ENCODE measurements around the gene OR6M1. TPM values are rescaled to one million over a fixed set of nuclear protein-coding genes. Genes with fewer than 3 reads are reported as not detected.

OR6M1 gene
- polyA plus RNA-seq, 1 of the 3 experiments (the other 2 are of a cell fraction), result not detected

DNA sequence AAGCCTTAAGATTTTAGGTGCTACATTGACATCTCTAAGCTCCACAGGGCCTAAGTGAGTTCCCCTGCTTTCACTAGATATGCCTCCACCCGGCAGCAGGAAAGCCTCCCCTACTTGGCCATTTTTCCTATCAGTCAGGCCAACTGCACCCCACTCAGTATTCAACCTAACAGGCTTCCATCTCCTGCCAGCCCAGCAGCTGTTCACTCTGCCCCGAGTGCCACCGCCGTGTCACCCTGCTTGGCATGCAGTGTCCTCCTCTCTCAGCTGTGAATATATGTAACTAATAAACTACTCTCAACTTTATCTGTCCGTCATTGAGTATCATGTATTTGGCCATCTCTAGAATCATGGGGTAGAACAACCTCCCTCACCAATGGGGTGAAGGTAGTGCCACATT, 9.0 kb upstream of the OR6M1 start:
- H3K79me2 ChIP-seq (ENCODE audit: insufficient read depth), result no peaks in the 10 kb centered on the region
- no peaks in the 10 kb centered on the region for H3K4me1 ChIP-seq (ENCODE audit: control insufficient read depth in 1 of 2, insufficient read depth in 2 of 2, low read depth in 1 of 2, low read length in 1 of 2)
- no peak for DNase-seq
- 54% methylated on average over 5 of the region's 5 CpGs for WGBS (ENCODE audit: low lambda C conversion rate)
- no peaks in the 10 kb centered on the region for H3K9me2 ChIP-seq
- no peak overlapping the region for H3K27ac ChIP-seq (ENCODE audit: low read depth in 2 of 2, low read length in 1 of 2)
- no peak overlapping the region for H3K9ac ChIP-seq
- no peak overlapping the region for H3K4me2 ChIP-seq
- no peaks in the 10 kb centered on the region for H3K36me3 ChIP-seq (replicated peaks in 1 of 2; ENCODE audit: control insufficient read depth in 1 of 2, insufficient read depth in 2 of 2, low read length in 1 of 2)
- H3K9me3 ChIP-seq, result no peaks in the 10 kb centered on the region
- H3K27me3 ChIP-seq (ENCODE audit: insufficient read depth), result peaks cover 3% of the 10 kb centered on the region; the same call in 1 of the 2 replicates
- H2AFZ ChIP-seq (ENCODE audit: low read depth), result no peak overlapping the region
- no peak for TF ChIP-seq ELF1 (IDR thresholded peaks at IDR 0.05)
- TF ChIP-seq, protein P1, sequence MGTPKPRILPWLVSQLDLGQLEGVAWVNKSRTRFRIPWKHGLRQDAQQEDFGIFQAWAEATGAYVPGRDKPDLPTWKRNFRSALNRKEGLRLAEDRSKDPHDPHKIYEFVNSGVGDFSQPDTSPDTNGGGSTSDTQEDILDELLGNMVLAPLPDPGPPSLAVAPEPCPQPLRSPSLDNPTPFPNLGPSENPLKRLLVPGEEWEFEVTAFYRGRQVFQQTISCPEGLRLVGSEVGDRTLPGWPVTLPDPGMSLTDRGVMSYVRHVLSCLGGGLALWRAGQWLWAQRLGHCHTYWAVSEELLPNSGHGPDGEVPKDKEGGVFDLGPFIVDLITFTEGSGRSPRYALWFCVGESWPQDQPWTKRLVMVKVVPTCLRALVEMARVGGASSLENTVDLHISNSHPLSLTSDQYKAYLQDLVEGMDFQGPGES (IDR thresholded peaks at IDR 0.05; ENCODE audit: low read depth, low read length), result no peak
- no peak for TF ChIP-seq RAD21 (IDR thresholded peaks at IDR 0.05; ENCODE audit: low read length)
- TF ChIP-seq, protein P2, sequence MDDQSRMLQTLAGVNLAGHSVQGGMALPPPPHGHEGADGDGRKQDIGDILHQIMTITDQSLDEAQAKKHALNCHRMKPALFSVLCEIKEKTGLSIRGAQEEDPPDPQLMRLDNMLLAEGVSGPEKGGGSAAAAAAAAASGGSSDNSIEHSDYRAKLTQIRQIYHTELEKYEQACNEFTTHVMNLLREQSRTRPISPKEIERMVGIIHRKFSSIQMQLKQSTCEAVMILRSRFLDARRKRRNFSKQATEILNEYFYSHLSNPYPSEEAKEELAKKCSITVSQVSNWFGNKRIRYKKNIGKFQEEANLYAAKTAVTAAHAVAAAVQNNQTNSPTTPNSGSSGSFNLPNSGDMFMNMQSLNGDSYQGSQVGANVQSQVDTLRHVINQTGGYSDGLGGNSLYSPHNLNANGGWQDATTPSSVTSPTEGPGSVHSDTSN (IDR thresholded peaks at IDR 0.05), result no peak
- TF ChIP-seq FOSL2 (IDR thresholded peaks at IDR 0.05; ENCODE audit: borderline replicate concordance, low read depth), result no peak
- no peak for TF ChIP-seq POLR2AphosphoS5 (IDR thresholded peaks at IDR 0.05; ENCODE audit: low read depth, low read length)
- no peak for TF ChIP-seq GATA2 (CRISPR knock-in tag; IDR thresholded peaks at IDR 0.05)
- no peak for TF ChIP-seq MXI1 (IDR thresholded peaks at IDR 0.05; ENCODE audit: low read depth, low read length)
- no peak for TF ChIP-seq RFX5 (IDR thresholded peaks at IDR 0.05; ENCODE audit: low read length)
- no peak for TF ChIP-seq MEF2A (IDR thresholded peaks at IDR 0.05; ENCODE audit: borderline replicate concordance, low read depth)
- no peak for TF ChIP-seq CHD2 (IDR thresholded peaks at IDR 0.05; ENCODE audit: low read length, partially characterized antibody)
- TF ChIP-seq FOXM1 (IDR thresholded peaks at IDR 0.05; ENCODE audit: low read depth), result no peak
- no peak for TF ChIP-seq SIN3A (IDR thresholded peaks at IDR 0.05; ENCODE audit: borderline replicate concordance, low read depth, low read length)
- TF ChIP-seq EZH2phosphoT487 (IDR thresholded peaks at IDR 0.05; ENCODE audit: borderline replicate concordance, low read depth), result no peak
- no peak for TF ChIP-seq JUND (IDR thresholded peaks at IDR 0.05)
- no peak for TF ChIP-seq TEAD4 (IDR thresholded peaks at IDR 0.05; ENCODE audit: borderline replicate concordance, insufficient read depth)
- no peak for TF ChIP-seq NRF1 (IDR thresholded peaks at IDR 0.05; ENCODE audit: low read depth, low read length)
- TF ChIP-seq TCF12 (IDR thresholded peaks at IDR 0.05), result no peak
- POLR2A ChIA-PET, result no interaction called here
- H3F3A ChIP-seq (replicated peaks; ENCODE audit: insufficient read depth), result no peaks in the 10 kb centered on the region
- CTCF ChIA-PET, result no interaction called here
- no peaks in the 10 kb centered on the region for H4K20me1 ChIP-seq (ENCODE audit: insufficient read depth)
- H3K4me3 ChIP-seq (ENCODE audit: low read depth in 2 of 2, low read length in 1 of 2), result no peak overlapping the region

DNA sequence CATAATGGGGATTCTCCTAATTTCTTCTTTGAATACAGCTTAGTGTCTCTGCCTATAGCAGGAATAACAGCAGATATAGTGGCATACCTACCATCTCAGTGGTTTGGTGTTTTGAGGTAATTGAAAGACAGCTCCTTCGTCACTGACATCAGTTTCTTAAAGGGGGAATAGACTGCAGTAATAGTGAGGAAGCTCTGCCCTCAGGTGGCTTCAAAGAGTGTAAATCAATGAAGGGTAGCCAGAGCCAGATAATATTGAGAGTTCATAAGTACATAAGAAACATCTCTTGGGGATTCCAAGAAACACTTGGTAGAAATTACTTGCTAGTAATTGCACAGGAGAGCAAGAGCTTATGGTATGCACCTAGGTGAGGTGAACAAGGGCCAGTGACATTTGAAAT, 4.4 kb downstream of the OR6M1 start:
- Histone ChIP-seq H3K36me3 (replicated peaks in 1 of 2; ENCODE audit: control insufficient read depth in 1 of 2, insufficient read depth in 2 of 2, low read length in 1 of 2) (no peaks in the 10 kb centered on the region), H4K20me1 (ENCODE audit: insufficient read depth) (no peaks in the 10 kb centered on the region), H3K9me3 (no peaks in the 10 kb centered on the region), H3K4me2 (no peak overlapping the region), H3K9me2 (no peaks in the 10 kb centered on the region), H3K4me3 (ENCODE audit: low read depth in 2 of 2, low read length in 1 of 2) (no peak overlapping the region), H3K79me2 (ENCODE audit: insufficient read depth) (no peaks in the 10 kb centered on the region), H2AFZ (ENCODE audit: low read depth) (no peak overlapping the region), H3K9ac (no peak overlapping the region), H3K27me3 (ENCODE audit: insufficient read depth) (no peaks in the 10 kb centered on the region; the same call in 1 of the 2 replicates), H3K27ac (ENCODE audit: low read depth in 2 of 2, low read length in 1 of 2) (no peak overlapping the region), H3F3A (replicated peaks; ENCODE audit: insufficient read depth) (no peaks in the 10 kb centered on the region), H3K4me1 (ENCODE audit: control insufficient read depth in 1 of 2, insufficient read depth in 2 of 2, low read depth in 1 of 2, low read length in 1 of 2) (no peaks in the 10 kb centered on the region)
- ChIA-PET CTCF (no interaction called here), POLR2A (no interaction called here)
- 0% methylated on average over 1 of the region's 1 CpG for WGBS (ENCODE audit: low lambda C conversion rate)
- no peak for DNase-seq
- TF ChIP-seq RCOR1 (IDR thresholded peaks at IDR 0.05; ENCODE audit: low read length) (no peak), SMC3 (IDR thresholded peaks at IDR 0.05; ENCODE audit: low read depth, low read length) (no peak), MXI1 (IDR thresholded peaks at IDR 0.05; ENCODE audit: low read depth, low read length) (no peak)
